Measurements from ENCODE around the gene RAB40B.

GRCh38 chr17:82638183-82638773 is 60.2 kb downstream of the RAB40B start:
- TF ChIP-seq TAF1 (IDR thresholded peaks at IDR 0.05; ENCODE audit: borderline replicate concordance, insufficient read depth, low read length) (no peak), SIN3A (IDR thresholded peaks at IDR 0.05; ENCODE audit: borderline replicate concordance, insufficient read depth, low read length) (no peak)
